AG09319 (cell line): ENCODE measurements around the gene TAOK3.

Source experiments
- DNase-seq: peaks from one replicate; pipeline ENCODE4 v3.0.0-alpha.2; 2010; ENCODE audit warnings: low read depth; ENCODE audit errors: extremely low read depth
- CTCF ChIP-seq: IDR thresholded peaks from 2 replicates; pipeline ENCODE4 v1.5.1; 2011; ENCODE audit warnings: low read depth, mild to moderate bottlenecking, inconsistent platforms, low read length, moderate library complexity

TAOK3 gene

GRCh38 chr12:118103201-118103600 is 269.5 kb downstream of the TAOK3 start:
- no peak for TF ChIP-seq CTCF
- no peak for DNase-seq

- no peak for TF ChIP-seq CTCF
- no peak for DNase-seq
Measured at GRCh38 chr12:118102609-118103008, 270.1 kb downstream of the TAOK3 start.

GRCh38 chr12:118102070-118102469 is 270.6 kb downstream of the TAOK3 start:
- DNase-seq = no peak
- no peak for TF ChIP-seq CTCF

GRCh38 chr12:118101051-118101450 is 271.7 kb downstream of the TAOK3 start:
- no peak for DNase-seq
- no peak for TF ChIP-seq CTCF
